Esophagus muscularis mucosa (tissue), 4 donors: ENCODE data around the gene PICK1.

Experiments used
- EP300 ChIP-seq: sonication (generic); formaldehyde crosslinking; IDR thresholded peaks from one replicate; pipeline ENCODE4 v1.6.1; 2017; ENCODE audit warnings: antibody characterized with exemption
- POLR2A ChIP-seq: fragments of 450-650 bp; IDR thresholded peaks from one replicate; pipeline ENCODE4 v1.6.1; 2017; ENCODE audit warnings: antibody characterized with exemption, moderate library complexity, mild to moderate bottlenecking, low read depth
- TF ChIP-seq, protein P1 (sequence below), 3 experiments: fragments of 200-600 bp in 2 of 3; fragments of 450-650 bp in 1 of 3; sonication (generic) in 2 of 3; IDR thresholded peaks; one replicate each; pipeline ENCODE4 v1.5.1; 2017 to 2019; ENCODE audit warnings: antibody characterized with exemption in 3 of 3, mild to moderate bottlenecking in 2 of 3, moderate library complexity in 1 of 3

DNA sequence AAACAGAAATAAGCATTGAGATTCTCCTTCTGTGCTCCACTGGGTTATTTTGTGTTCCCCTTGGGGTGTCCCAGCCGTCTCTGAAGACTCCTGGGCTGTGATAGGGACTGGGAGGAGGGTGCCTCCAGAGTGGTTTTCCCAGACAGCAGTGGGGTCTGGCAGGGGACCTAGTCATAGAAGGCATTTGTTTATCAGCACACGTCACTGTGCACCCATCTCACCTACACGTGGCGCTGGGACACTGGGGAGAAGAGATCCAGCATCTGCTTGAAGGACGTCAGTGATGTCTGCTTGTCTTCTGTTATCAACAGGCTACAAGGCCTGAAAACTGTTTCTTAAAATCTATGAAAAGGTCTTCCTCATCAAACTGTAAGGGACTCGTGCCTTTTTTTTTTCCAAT is 34.2 kb upstream of the PICK1 start:
- TF ChIP-seq, protein P1, sequence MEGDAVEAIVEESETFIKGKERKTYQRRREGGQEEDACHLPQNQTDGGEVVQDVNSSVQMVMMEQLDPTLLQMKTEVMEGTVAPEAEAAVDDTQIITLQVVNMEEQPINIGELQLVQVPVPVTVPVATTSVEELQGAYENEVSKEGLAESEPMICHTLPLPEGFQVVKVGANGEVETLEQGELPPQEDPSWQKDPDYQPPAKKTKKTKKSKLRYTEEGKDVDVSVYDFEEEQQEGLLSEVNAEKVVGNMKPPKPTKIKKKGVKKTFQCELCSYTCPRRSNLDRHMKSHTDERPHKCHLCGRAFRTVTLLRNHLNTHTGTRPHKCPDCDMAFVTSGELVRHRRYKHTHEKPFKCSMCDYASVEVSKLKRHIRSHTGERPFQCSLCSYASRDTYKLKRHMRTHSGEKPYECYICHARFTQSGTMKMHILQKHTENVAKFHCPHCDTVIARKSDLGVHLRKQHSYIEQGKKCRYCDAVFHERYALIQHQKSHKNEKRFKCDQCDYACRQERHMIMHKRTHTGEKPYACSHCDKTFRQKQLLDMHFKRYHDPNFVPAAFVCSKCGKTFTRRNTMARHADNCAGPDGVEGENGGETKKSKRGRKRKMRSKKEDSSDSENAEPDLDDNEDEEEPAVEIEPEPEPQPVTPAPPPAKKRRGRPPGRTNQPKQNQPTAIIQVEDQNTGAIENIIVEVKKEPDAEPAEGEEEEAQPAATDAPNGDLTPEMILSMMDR (IDR thresholded peaks at IDR 0.05), result no peak
- no peak for TF ChIP-seq POLR2A
- no peak for TF ChIP-seq EP300
